Mesenteric fat pad (tissue), 1 donor: ENCODE data around the gene COL28A1. TPM values are rescaled to one million over a fixed set of nuclear protein-coding genes. Genes with fewer than 3 reads are reported as not detected.

Experiments
- DNase-seq: peaks from one replicate; pipeline ENCODE4 v3.0.0-alpha.2; 2020; ENCODE audit warnings: low spot score
- long read RNA-seq: library from polyadenylated mRNA; unstranded; transcript quantifications from one replicate; pipeline ENCODE4 v2.0.0, GENCODE V29; 2020
- total RNA-seq: library from RNA; stranded (reverse); fragmentation: NEBNext Ultra II Directional; extraction: Animal tissue kit (Norgen Biotek cat#: 25700); gene quantifications from one replicate; pipeline ENCODE4 v1.2.1, GENCODE V29; 2021
- donor health status: DM: yes; HTN: yes; CAD: no.

Gene COL28A1
- 0.22 TPM for total RNA-seq
- long read RNA-seq, partial matches to known transcripts = 1 of 1 reads
- long read RNA-seq, other reads (novel, unspliced or antisense) = 0 of 1 reads

- DNase-seq = no peak
Measured at GRCh38 chr7:7535691-7536090, at the start of gene COL28A1. TSS of gene COL28A1 (minus strand) at chr7:7535873. CDS start at chr7:7532875, 2,998 bp downstream.

GRCh38 chr7:7584653-7585052, 49.0 kb upstream of the COL28A1 start:
- DNase-seq = no peak

- no peak for DNase-seq
Measured at GRCh38 chr7:7583731-7584130, 48.1 kb upstream of the COL28A1 start.

GRCh38 chr7:7582596-7582995, 46.9 kb upstream of the COL28A1 start:
- no peak for DNase-seq

GRCh38 chr7:7581531-7582179, 46.0 kb upstream of the COL28A1 start:
- no peak for DNase-seq

DNA sequence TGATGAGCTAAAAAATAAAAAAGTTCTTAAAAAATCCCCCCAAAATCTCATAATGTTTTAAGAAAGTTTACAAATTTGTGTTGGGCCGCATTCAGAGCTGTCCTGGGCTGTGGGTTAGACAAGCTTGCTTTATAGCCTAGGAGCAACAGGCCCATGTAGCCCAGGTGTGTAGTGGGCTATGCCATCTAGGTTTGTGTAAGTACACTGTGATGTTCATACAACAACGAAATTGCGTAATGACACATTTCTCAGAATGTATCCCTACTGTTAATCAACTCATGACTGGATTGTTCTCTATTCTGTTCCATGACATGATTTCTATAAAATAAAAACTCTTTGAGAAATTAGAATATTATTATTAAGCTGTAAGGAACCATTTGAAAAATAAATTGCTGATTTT, 44.0 kb upstream of the COL28A1 start:
- no peak for DNase-seq

- DNase-seq = no peak
Measured at GRCh38 chr7:7577888-7578287, 42.2 kb upstream of the COL28A1 start.

DNA sequence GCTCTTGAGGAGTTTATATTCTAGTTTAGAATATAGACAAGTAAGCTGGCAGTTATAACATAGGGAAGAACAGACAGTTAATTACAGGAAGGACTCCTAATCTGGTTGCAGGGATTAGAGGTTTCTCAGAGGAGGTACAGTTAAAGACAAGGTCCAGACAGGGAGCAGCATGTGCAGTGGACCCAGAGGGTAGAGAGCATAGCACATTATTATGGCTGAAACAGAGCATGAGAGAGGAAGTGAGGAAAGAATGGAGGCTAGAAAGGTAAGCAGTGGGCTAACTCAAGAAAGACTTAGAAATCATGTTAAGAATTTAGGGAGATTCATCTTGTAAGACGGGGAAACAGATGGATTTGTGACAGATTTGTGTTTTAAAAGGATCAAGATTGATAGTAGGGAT, 40.7 kb upstream of the COL28A1 start:
- DNase-seq = no peak

DNA sequence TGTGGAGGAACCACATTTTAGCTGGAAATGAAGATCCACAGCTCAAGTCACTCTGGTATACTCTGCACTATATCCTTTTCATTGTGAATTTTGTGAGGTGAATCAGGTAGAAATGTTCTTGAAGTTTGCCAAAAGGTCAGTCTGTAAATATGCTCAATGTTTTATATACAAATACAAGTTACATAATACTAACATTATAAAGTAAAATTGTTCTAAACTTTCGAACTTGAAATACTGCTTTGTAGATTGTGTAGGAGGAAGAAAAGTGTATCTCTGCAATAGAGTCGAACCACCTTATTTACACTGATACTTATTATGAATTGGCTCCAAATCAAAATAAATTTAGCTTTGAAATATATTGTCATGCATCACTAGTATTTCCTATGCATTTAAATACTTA, 38.0 kb upstream of the COL28A1 start:
- DNase-seq = no peak

DNA sequence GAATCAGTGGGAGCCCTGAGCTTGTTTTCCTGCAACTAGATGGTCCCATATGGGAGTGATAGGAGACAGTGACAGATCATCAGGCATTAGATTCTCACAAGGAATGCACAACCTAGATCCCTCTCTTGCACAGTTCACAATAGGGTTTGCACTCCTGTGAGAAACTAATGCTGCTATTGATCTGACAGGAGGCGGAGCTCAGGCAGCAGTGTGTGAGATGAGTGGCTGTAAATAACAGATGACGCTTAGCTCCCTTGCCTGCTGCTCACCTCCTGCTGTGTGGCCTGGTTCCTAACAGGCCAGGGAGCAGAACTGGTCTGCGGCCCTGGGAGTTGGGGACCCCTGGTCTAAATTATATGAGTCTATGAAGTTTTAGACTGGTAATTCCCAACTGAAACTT, 34.9 kb upstream of the COL28A1 start:
- DNase-seq = no peak

GRCh38 chr7:7569615-7570014, 33.9 kb upstream of the COL28A1 start:
- no peak for DNase-seq

DNA sequence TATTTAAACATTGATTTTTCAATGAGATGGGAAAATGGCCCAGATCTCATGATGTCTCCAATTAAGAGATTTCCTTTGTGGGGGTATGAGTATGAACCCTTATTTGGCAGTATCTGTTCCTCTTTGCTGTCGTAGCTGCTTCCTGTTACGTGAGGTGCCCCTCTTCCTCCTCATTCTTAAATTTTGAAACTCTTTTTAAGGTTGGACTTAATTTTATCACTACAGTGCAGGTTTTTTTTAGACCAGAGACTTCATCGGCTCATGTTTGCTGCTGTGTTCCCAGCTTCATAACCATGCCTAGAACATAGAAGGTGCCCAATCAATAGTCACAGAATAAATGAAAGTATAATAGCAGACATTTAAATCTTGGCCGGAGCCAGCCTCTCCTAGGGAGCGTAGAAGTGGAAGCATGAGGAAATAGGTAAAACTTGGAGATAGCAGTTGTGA, 33.4 kb upstream of the COL28A1 start:
- DNase-seq = no peak

DNA sequence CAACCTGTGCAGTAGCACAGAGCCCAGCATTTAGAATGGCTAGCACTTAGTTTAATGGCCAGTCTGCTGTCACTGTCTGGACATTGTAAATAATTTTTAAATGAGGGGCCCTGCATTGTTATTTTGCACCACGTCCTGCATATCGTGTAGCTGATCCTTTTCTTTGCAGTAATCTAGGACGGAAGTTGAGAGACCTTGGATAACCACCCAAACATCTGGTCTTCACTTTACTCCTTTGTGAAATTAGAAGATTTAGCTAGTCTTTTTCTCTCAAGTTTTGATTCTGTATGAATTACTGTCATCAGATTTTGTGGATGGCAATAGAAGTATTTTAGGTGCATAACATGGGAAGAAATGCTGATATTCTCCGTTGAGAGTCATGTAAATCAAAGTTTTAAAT, 32.9 kb upstream of the COL28A1 start:
- no peak for DNase-seq

- DNase-seq = no peak
Measured at GRCh38 chr7:7567898-7568531, 32.3 kb upstream of the COL28A1 start.

- peak; percentile 95 for DNase-seq
Measured at GRCh38 chr7:7566651-7567611, 31.3 kb upstream of the COL28A1 start, which contains the start of gene MIOS. TSS of gene MIOS (plus strand) at chr7:7566884. CDS start at chr7:7572476, 5,592 bp downstream.

GRCh38 chr7:7565746-7566650, 30.3 kb upstream of the COL28A1 start:
- no peak for DNase-seq

- no peak for DNase-seq
Measured at GRCh38 chr7:7565018-7565680, 29.5 kb upstream of the COL28A1 start.

DNA sequence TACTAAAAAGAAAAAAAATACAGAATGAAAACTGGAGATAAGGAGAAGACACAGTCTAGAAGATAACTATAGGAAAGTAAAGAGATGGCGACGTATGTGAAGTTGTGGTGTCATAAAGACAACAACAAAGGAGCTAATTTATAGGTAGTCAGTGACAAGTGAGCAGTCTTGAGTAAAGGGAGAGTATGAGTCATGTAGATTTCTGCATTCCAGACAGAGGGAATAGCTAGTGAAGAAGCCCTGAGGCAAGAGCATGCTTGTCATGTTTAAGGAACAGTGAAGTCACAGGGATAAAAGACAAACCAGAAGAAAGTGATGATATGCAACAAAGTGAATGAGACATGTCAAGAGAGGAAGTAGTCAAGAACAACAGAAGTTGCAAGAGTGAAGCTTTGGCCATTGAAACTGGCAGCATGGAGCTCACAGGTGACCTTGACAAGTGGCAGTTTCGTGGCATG, 28.7 kb upstream of the COL28A1 start:
- DNase-seq = no peak

DNA sequence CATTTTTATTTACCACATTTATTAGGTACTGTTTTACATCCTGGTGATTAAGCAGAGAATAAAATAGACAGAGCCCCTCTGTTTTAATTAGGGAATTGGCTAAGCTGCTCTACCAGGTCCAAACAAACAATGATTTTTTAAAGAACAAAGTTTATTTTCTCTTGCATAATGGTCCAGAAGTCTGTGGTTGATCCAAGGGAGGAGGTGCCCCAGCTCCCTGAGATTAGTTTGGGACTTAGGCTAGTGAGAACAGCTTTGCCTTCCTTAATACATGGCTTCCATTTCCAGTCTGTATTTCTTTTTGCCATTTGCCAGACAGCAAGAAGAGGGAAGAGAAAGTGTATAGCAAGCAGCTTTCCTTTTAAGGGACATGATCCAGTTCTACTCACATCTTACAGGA, 28.1 kb upstream of the COL28A1 start:
- no peak for DNase-seq

DNA sequence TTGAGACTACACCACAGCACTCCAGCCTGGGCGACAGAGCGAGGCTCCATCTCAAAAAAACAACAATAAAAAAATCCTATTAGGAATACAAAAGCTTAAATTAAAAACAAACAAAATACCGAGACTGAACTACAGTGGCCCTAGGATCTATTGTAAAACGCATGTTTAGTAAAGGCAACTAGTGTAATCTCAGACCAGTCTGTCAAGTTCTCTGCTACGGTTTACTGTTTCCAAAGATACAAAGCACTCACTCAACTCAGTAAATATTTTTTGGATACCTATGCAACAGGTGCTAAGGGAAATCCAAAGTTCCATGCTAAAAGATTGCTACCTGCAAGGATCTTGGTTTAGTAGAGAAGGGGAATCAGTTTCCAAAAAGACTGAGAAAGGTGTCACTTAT, 27.6 kb upstream of the COL28A1 start:
- DNase-seq = no peak
